Caco-2 (cell line): ENCODE data around the gene PNPLA7. TPM values are rescaled to one million over a fixed set of nuclear protein-coding genes. Genes with fewer than 3 reads are reported as not detected.

Experiments
- BruUV-seq: library from RNA; stranded (reverse); fragments of 400-500 nt; replicated peaks from 2 replicates; lab custom pipeline; 2021; lab: Mats Ljungman, UMichigan
- CTCF ChIA-PET: fragments of 300-600 bp; sonication (Branson Sonifier 250); formaldehyde crosslinking; loops from one replicate; lab custom pipeline; 2022; ENCODE audit warnings: antibody characterized with exemption; lab: Charles Lee
- POLR2A ChIA-PET: fragments of 300-600 bp; sonication (Branson Sonifier 250); formaldehyde crosslinking; loops from one replicate; lab custom pipeline; 2022; ENCODE audit warnings: antibody characterized with exemption; lab: Charles Lee
- DNase-seq, 2 experiments: peaks; one replicate each; pipeline versions ENCODE4 v3.0.0 to v3.0.0-alpha.2; 2020 to 2022
- H3K27me3 ChIP-seq: replicated peaks from 2 replicates; pipeline ENCODE4 v1.6.0; 2011; ENCODE audit warnings: low read length; ENCODE audit not compliant: control insufficient read depth, insufficient read depth
- H3K36me3 ChIP-seq: 2 replicates; pipeline ENCODE4 v1.5.1; 2011; ENCODE audit warnings: low read length; ENCODE audit not compliant: control insufficient read depth, insufficient read depth
- H3K4me1 ChIP-seq: fragments of 250-450 bp; sonication (Bioruptor Pico); 2 replicates; pipeline ENCODE4 v1.5.1; 2020; ENCODE audit warnings: mild to moderate bottlenecking
- H3K4me3 ChIP-seq: 2 replicates; pipeline ENCODE4 v1.5.1; 2011; ENCODE audit warnings: low read depth, mild to moderate bottlenecking, control low read depth, low read length
- H3K9me3 ChIP-seq: fragments of 250-450 bp; sonication (Bioruptor Pico); 2 replicates; pipeline ENCODE4 v1.5.1; 2020; ENCODE audit warnings: mild to moderate bottlenecking, moderate library complexity
- H3K27ac Mint-ChIP-seq: one replicate; pipeline ENCODE4 v1.8.0; 2022; ENCODE audit warnings: mixed read lengths; ENCODE audit not compliant: unreplicated experiment
- H3K27me3 Mint-ChIP-seq: one replicate; pipeline ENCODE4 v1.8.0; 2022; ENCODE audit warnings: mixed read lengths; ENCODE audit not compliant: insufficient read depth, unreplicated experiment
- H3K36me3 Mint-ChIP-seq: one replicate; pipeline ENCODE4 v1.8.0; 2022; ENCODE audit warnings: mild to moderate bottlenecking, mixed read lengths; ENCODE audit not compliant: insufficient read depth, unreplicated experiment
- H3K4me1 Mint-ChIP-seq: one replicate; pipeline ENCODE4 v1.8.0; 2022; ENCODE audit warnings: low read depth, mixed read lengths; ENCODE audit not compliant: unreplicated experiment
- H3K4me3 Mint-ChIP-seq: one replicate; pipeline ENCODE4 v1.8.0; 2022; ENCODE audit warnings: mild to moderate bottlenecking, moderate library complexity, mixed read lengths; ENCODE audit not compliant: unreplicated experiment
- H3K9me3 Mint-ChIP-seq: one replicate; pipeline ENCODE4 v1.8.0; 2022; ENCODE audit warnings: mixed read lengths; ENCODE audit not compliant: unreplicated experiment
- intact Hi-C: fragments of 100-400 bp; cut with micrococcal nuclease; formaldehyde crosslinking; loops from one replicate; pipeline ENCODE4 v1.10.0; 2022; ENCODE audit not compliant: unreplicated experiment
- total RNA-seq: library from RNA; stranded (reverse); gene quantifications from 2 replicates; pipeline ENCODE4 v1.2.3, GENCODE V29; 2022
- TF ChIP-seq, protein P1 (sequence below), 2 experiments: fragments of 200-600 bp in 1 of 2; IDR thresholded peaks; 1 replicate in 1 of 2; 2 replicates in 1 of 2; pipeline versions ENCODE4 v1.5.1 to v1.8.0; 2011 to 2022; ENCODE audit warnings: antibody characterized with exemption in 1 of 2, control low read depth in 1 of 2, inconsistent platforms in 1 of 2, low read depth in 1 of 2, low read length in 1 of 2, mild to moderate bottlenecking in 1 of 2, moderate library complexity in 1 of 2; ENCODE audit not compliant: insufficient read depth in 1 of 2, severe bottlenecking in 1 of 2, unreplicated experiment in 1 of 2

Gene PNPLA7
- total RNA-seq, 1 experiment from 2014 or later = 1.8 TPM

DNA sequence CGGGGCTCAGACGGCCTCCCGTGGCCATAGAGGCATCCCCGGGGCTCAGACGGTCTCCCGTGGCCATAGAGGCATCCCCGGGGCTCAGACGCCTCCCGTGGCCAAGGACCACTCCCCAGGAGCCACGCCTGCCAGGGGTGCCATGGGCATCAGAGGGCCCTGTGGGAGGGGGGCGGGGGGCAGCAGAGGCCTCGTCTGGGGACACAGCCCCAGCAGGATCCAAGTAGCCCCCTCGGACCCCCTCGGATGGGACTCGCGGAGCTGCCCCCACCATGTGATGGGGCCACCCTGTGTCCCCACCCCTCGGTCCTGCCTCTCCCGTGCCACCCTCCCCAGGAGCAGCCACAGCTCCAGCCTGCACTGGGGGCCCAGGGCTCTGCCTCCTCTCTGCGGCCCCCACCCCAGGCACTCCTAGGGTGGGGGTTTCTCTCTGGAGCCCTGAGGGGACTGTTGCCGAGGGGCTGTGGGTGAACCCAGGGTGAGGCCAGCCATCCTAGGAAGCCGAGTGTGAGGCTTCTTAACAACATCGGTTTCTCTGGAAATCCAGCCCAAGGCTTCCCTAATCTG is 111.5 kb downstream of the PNPLA7 start:
- Mint-ChIP-seq H3K9me3 (no peaks in the 10 kb centered on the region), H3K27ac (no peak overlapping the region), H3K27me3 (no peaks in the 10 kb centered on the region), H3K36me3 (peaks cover 30% of the 10 kb centered on the region), H3K4me3 (no peak overlapping the region), H3K4me1 (no peaks in the 10 kb centered on the region)
- no peaks in the 10 kb centered on the region for H3K36me3 ChIP-seq
- TF ChIP-seq, protein P1, sequence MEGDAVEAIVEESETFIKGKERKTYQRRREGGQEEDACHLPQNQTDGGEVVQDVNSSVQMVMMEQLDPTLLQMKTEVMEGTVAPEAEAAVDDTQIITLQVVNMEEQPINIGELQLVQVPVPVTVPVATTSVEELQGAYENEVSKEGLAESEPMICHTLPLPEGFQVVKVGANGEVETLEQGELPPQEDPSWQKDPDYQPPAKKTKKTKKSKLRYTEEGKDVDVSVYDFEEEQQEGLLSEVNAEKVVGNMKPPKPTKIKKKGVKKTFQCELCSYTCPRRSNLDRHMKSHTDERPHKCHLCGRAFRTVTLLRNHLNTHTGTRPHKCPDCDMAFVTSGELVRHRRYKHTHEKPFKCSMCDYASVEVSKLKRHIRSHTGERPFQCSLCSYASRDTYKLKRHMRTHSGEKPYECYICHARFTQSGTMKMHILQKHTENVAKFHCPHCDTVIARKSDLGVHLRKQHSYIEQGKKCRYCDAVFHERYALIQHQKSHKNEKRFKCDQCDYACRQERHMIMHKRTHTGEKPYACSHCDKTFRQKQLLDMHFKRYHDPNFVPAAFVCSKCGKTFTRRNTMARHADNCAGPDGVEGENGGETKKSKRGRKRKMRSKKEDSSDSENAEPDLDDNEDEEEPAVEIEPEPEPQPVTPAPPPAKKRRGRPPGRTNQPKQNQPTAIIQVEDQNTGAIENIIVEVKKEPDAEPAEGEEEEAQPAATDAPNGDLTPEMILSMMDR (IDR thresholded peaks at IDR 0.05; ENCODE audit: insufficient read depth in 1 of 2, low read depth in 1 of 2, low read length in 1 of 2, severe bottlenecking in 1 of 2, unreplicated experiment in 1 of 2) = no peak
- H3K4me1 ChIP-seq = peaks cover 14% of the 10 kb centered on the region
- intact Hi-C loops = no loop called here
- no peaks in the 10 kb centered on the region for H3K27me3 ChIP-seq
- BruUV-seq = no TSS peak
- DNase-seq = no peak
- ChIA-PET CTCF (no interaction called here), POLR2A (no interaction called here)
- no peak overlapping the region for H3K4me3 ChIP-seq
- H3K9me3 ChIP-seq = no peaks in the 10 kb centered on the region

DNA sequence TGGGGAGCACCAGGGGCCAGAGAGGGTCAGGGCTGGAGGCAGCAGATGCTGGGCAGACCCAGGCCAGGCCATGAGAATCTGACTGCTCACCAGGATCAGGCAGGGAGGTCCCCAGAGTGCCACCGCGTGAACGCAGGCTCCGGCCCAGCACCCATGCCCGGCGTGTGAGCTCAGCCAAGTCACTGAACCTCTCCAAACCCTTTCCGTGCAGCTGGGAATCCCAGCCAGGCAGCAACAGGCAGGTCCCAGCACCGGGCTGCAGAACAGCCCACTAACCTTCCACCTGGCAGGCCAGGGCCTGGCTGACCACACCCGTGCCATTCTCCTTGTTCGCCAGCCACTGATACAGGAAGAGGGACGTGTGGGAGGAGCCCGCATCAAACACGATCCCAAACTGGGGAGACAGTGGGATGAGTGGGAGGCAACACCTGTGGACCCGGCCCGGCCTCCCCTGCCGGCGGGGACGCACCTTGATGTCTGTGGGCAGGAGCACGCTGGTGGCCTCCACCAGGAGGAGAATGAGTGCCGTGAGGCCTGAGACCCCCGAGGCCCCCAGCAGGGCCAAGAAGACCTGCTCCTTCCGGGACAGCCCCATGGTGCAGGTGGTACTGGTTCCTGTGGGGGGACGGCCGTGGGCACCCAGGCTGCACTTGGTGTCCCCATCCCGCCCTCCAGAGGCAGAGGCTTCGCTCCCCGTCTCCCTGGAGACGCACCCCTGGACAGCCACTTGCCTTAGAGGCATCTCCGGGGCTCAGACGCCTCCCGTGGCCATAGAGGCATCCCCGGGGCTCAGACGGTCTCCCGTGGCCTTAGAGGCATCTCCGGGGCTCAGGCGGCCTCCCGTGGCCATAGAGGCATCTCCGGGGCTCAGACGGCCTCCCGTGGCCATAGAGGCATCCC is 112.3 kb downstream of the PNPLA7 start:
- TF ChIP-seq, protein P1 (IDR thresholded peaks at IDR 0.05; ENCODE audit: insufficient read depth in 1 of 2, low read depth in 1 of 2, low read length in 1 of 2, severe bottlenecking in 1 of 2, unreplicated experiment in 1 of 2) = no peak
- Histone ChIP-seq H3K36me3 (no peaks in the 10 kb centered on the region), H3K9me3 (no peaks in the 10 kb centered on the region), H3K4me3 (no peak overlapping the region), H3K27me3 (no peaks in the 10 kb centered on the region), H3K4me1 (peaks cover 14% of the 10 kb centered on the region)
- H3K4me1 Mint-ChIP-seq = no peaks in the 10 kb centered on the region
- POLR2A ChIA-PET = interaction anchor here (1.8 kb wide), 1 partner anchor 15 kb away, joined by 8 read pairs; the partner anchor contains the start of genes EXD3 and NOXA1
- no peak overlapping the region for H3K4me3 Mint-ChIP-seq
- BruUV-seq = no TSS peak
- peaks cover 30% of the 10 kb centered on the region for H3K36me3 Mint-ChIP-seq
- no peaks in the 10 kb centered on the region for H3K27me3 Mint-ChIP-seq
- H3K27ac Mint-ChIP-seq = no peak overlapping the region
- CTCF ChIA-PET = no interaction called here
- H3K9me3 Mint-ChIP-seq = no peaks in the 10 kb centered on the region
- intact Hi-C loops = no loop called here
- no peak for DNase-seq

DNA sequence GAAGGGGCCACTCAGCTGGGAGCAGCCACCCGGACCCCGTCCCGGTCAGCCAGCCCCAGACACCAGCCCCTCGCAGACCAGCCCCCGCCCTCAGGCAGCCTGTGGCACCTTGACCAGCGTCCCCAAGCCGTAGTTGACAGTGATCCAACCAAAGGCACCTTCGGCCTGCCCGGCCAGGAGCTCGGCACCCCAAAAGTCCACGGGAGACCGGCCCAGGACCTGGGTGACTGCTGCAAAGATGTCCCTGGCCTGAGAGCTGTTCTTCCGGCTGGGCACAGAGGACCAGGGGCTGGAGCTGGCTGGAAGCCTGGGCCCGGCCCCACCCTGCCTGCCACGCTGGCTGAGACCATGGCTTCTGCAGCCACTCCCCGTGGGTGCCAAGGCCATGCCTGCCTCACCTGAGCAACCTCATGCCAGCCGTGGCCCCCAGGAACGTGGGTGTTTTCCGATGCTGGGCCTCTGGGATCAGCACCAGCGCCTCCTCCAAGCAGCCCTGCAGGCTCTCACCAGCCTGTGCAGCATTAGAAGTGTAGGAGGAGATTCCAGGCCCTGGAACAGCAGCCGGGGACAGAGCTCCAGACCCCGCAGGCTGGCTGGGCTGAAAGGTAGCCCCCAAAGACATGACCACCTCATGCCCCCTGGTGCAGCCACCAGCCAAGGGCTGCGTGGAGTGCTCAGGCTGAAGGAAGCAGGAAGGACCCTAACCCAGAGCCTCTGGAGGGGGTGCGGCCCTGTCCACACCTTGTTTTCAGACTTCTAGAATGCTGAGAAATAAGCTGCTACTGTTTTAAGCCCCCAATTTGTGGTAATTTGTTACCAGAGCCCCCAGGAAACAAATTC is 113.2 kb downstream of the PNPLA7 start:
- peaks cover 30% of the 10 kb centered on the region for H3K36me3 Mint-ChIP-seq
- Histone ChIP-seq H3K27me3 (no peaks in the 10 kb centered on the region), H3K4me1 (peaks cover 11% of the 10 kb centered on the region), H3K36me3 (no peaks in the 10 kb centered on the region), H3K9me3 (no peaks in the 10 kb centered on the region), H3K4me3 (no peak overlapping the region)
- H3K9me3 Mint-ChIP-seq = no peaks in the 10 kb centered on the region
- H3K27ac Mint-ChIP-seq = no peak overlapping the region
- no peaks in the 10 kb centered on the region for H3K27me3 Mint-ChIP-seq
- intact Hi-C loops = no loop called here
- no TSS peak for BruUV-seq
- ChIA-PET CTCF (interaction anchor here (0.9 kb wide), 1 partner anchor 14 kb away, joined by 3 read pairs; the partner anchor contains the start of genes EXD3 and NOXA1), POLR2A (interaction anchor here (1.8 kb wide), 1 partner anchor 14 kb away, joined by 8 read pairs; the partner anchor contains the start of genes EXD3 and NOXA1)
- H3K4me3 Mint-ChIP-seq = no peak overlapping the region
- no peak for DNase-seq
- TF ChIP-seq, protein P1 (IDR thresholded peaks at IDR 0.05; ENCODE audit: insufficient read depth in 1 of 2, low read depth in 1 of 2, low read length in 1 of 2, severe bottlenecking in 1 of 2, unreplicated experiment in 1 of 2) = no peak
- H3K4me1 Mint-ChIP-seq = no peaks in the 10 kb centered on the region
